KMS-11 (cell line): ENCODE data around the gene GRIP2.

Experiments used
- H2AFZ ChIP-seq: fragments of 200-600 bp; sonication (generic); 2 replicates; pipeline ENCODE4 v1.6.1; 2016; ENCODE audit warnings: antibody characterized with exemption, mixed run types, low read depth
- H3K27ac ChIP-seq: fragments of 200-600 bp; sonication (generic); 2 replicates; pipeline ENCODE4 v1.6.1; 2016; ENCODE audit warnings: mild to moderate bottlenecking, mixed run types
- H3K27me3 ChIP-seq: fragments of 200-600 bp; sonication (generic); 2 replicates; pipeline ENCODE4 v1.6.1; 2017; ENCODE audit warnings: mild to moderate bottlenecking, low read depth, mixed run types, moderate library complexity; ENCODE audit not compliant: insufficient read depth
- H3K36me3 ChIP-seq: fragments of 200-600 bp; sonication (generic); 2 replicates; pipeline ENCODE4 v1.6.1; 2017; ENCODE audit warnings: mild to moderate bottlenecking, mixed run types; ENCODE audit not compliant: insufficient read depth
- H3K4me1 ChIP-seq: fragments of 200-600 bp; sonication (generic); 2 replicates; pipeline ENCODE4 v1.6.1; 2016; ENCODE audit warnings: mild to moderate bottlenecking, low read depth, mixed run types; ENCODE audit not compliant: poor library complexity, severe bottlenecking
- H3K4me2 ChIP-seq: fragments of 200-600 bp; sonication (generic); 2 replicates; pipeline ENCODE4 v1.7.0; 2016; ENCODE audit warnings: mild to moderate bottlenecking, mixed run types
- H3K4me3 ChIP-seq: fragments of 200-600 bp; sonication (generic); IDR thresholded peaks from 2 replicates; pipeline ENCODE4 v1.6.1; 2017; ENCODE audit warnings: low read depth, low read length, mixed read lengths; ENCODE audit not compliant: insufficient read depth
- H3K79me2 ChIP-seq: fragments of 200-600 bp; sonication (generic); 2 replicates; pipeline ENCODE4 v1.6.1; 2016; ENCODE audit warnings: low read depth, mixed run types; ENCODE audit not compliant: insufficient read depth
- H3K9ac ChIP-seq: fragments of 200-600 bp; sonication (generic); 2 replicates; pipeline ENCODE4 v1.6.1; 2016; ENCODE audit warnings: mild to moderate bottlenecking, mixed run types
- H4K20me1 ChIP-seq: fragments of 200-600 bp; sonication (generic); 2 replicates; pipeline ENCODE4 v1.6.1; 2016; ENCODE audit warnings: mild to moderate bottlenecking, mixed run types; ENCODE audit not compliant: insufficient read depth
- TF ChIP-seq, protein P1 (sequence below): fragments of 200-600 bp; sonication (generic); conservative IDR thresholded peaks from 2 replicates; pipeline ENCODE4 v1.6.1; 2017; ENCODE audit warnings: low read depth, mild to moderate bottlenecking, antibody characterized with exemption, low read length, moderate library complexity, mixed read lengths

GRIP2 gene

DNA sequence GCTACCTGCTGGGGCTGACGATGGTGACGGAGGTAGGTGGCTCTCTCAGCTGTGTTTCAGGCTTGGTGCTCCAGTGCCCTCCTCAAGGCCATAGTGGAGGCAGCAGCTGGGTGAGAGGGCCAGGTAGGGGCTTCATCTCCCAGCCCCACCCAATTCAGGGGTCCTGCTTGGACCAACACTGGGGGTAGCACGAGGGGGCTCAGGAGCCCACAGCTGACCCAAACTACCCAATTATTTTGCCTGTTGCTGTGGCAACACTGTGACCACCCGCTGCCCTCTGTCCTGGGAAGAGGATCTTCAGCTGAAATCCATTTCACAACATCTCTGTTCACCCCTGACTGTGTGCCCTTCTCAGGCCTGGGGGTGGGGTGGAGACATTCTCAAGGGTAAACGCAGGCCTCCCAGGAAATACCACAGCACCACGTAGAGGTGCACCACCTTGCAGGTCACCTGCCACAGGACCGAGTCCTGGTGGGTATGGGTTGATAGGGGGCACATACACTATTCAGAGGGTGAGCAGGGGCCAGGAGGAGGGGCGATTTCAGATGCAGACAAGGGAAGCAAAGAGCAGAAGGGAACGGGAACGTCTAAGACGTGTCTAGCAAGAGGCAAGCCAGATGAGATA is 62.7 kb downstream of the GRIP2 start:
- Histone ChIP-seq H3K4me2 (no peak overlapping the region), H3K9ac (no peak overlapping the region), H4K20me1 (no peaks in the 10 kb centered on the region), H3K27ac (no peak overlapping the region), H3K4me3 (no peak overlapping the region), H3K79me2 (no peaks in the 10 kb centered on the region), H3K36me3 (no peaks in the 10 kb centered on the region), H2AFZ (no peak overlapping the region), H3K4me1 (no peaks in the 10 kb centered on the region), H3K27me3 (no peaks in the 10 kb centered on the region)
- TF ChIP-seq, protein P1, sequence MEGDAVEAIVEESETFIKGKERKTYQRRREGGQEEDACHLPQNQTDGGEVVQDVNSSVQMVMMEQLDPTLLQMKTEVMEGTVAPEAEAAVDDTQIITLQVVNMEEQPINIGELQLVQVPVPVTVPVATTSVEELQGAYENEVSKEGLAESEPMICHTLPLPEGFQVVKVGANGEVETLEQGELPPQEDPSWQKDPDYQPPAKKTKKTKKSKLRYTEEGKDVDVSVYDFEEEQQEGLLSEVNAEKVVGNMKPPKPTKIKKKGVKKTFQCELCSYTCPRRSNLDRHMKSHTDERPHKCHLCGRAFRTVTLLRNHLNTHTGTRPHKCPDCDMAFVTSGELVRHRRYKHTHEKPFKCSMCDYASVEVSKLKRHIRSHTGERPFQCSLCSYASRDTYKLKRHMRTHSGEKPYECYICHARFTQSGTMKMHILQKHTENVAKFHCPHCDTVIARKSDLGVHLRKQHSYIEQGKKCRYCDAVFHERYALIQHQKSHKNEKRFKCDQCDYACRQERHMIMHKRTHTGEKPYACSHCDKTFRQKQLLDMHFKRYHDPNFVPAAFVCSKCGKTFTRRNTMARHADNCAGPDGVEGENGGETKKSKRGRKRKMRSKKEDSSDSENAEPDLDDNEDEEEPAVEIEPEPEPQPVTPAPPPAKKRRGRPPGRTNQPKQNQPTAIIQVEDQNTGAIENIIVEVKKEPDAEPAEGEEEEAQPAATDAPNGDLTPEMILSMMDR, result no peak

DNA sequence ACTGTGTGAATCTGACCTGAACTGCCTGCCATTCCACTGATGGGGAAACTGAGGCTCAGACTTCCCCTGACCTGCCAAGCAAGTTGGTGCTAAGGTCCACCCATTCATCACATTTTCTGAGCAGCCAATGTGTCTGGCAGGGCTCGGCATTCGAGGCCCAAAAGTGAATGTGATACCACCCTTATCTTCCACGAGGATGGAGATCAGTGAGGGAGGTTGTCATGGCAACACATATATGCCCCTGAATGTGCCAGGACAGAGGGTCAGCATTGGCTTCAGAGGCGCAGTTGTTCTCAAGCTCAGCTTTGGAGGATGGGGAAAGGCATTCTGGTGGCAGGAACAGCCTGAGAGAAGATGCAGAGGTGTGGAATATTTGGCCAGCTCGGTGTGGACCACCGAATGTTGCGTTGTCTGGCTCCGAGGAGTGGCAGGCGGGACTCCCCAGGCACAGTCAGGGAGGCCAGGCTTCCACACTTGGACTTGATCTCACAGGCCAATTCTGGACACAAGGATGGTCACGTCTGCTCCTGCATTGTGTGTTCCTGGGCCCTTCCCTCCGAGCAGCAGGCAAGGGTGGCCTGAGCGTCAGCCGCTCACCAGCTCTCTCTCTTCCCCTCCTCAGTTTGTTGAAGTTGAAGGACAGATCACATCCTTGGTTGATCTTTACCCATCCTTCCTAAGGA is 63.4 kb downstream of the GRIP2 start:
- H3K36me3 ChIP-seq, result no peaks in the 10 kb centered on the region
- no peak overlapping the region for H3K4me2 ChIP-seq
- H3K27ac ChIP-seq, result no peak overlapping the region
- no peaks in the 10 kb centered on the region for H3K79me2 ChIP-seq
- H3K4me1 ChIP-seq, result no peaks in the 10 kb centered on the region
- H4K20me1 ChIP-seq, result no peaks in the 10 kb centered on the region
- no peak overlapping the region for H3K9ac ChIP-seq
- TF ChIP-seq, protein P1, result no peak
- H2AFZ ChIP-seq, result no peak overlapping the region
- no peaks in the 10 kb centered on the region for H3K27me3 ChIP-seq
- H3K4me3 ChIP-seq, result no peak overlapping the region

DNA sequence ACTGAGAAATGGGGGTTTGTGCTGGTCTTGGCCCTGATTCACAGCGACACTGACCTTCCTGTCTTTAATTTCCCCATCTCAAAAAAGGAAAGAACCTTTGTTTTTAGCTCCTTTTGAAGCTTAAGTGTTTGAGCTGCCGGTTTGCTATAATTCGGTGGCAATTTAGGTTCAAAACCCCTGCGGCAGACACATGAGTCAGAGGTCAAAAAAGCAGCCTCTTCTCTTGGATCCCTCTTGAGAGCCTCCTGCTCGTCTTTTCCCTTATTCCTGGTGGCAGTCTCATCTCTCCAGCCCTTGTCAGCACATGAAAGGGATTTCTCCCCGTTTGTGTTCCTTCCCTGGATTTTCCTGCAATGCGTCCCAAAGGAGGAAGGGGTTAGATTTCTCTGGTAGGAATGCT is 64.5 kb downstream of the GRIP2 start:
- Histone ChIP-seq H3K4me2 (no peak overlapping the region), H3K27ac (no peak overlapping the region), H3K4me1 (no peaks in the 10 kb centered on the region), H2AFZ (no peak overlapping the region), H3K79me2 (no peaks in the 10 kb centered on the region), H3K27me3 (no peaks in the 10 kb centered on the region), H4K20me1 (no peaks in the 10 kb centered on the region), H3K36me3 (no peaks in the 10 kb centered on the region), H3K4me3 (no peak overlapping the region), H3K9ac (no peak overlapping the region)
- TF ChIP-seq, protein P1, result no peak

DNA sequence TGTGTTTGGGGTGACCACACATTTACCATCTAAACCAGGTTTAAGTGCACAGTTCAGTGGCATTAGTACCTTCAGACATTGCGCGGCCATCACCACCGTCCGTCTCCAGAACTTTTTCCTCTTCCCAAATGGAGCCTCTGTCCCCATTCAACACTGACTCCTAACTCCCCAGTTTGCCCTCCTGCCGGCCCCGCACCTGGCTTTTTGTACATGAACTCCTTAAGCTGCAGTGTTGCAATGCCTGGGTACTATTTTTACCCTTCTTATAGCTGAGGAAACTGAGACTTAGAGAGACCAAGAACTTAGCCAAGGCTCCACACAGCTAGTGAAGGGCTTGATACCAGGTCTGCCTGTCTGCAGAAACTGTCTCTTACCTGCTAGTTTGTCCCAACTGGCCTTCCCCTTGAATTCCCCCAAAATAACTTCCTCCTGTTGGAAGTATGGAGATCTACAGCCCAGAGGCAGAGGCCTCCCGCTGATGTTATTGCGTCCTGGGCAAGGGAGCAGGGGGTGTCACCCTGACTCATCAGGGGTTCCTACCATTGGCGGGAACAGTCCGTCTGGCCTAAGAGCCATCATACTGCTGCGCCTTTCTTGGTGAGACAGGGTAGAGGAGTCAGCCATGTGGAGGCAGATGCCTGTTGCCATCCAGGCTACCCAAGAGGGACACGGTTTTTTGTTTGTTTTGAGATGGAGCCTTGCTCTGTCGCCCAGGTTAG is 65.6 kb downstream of the GRIP2 start:
- Histone ChIP-seq H4K20me1 (no peaks in the 10 kb centered on the region), H3K79me2 (no peaks in the 10 kb centered on the region), H3K27ac (no peak overlapping the region), H3K27me3 (no peaks in the 10 kb centered on the region), H2AFZ (no peak overlapping the region), H3K36me3 (no peaks in the 10 kb centered on the region), H3K4me1 (no peaks in the 10 kb centered on the region), H3K9ac (no peak overlapping the region), H3K4me3 (no peak overlapping the region), H3K4me2 (no peak overlapping the region)
- TF ChIP-seq, protein P1, result no peak
